ENCODE results near the gene SYNE1. TPM values are rescaled to one million over a fixed set of nuclear protein-coding genes. Genes with fewer than 3 reads are reported as not detected.

Gene SYNE1
- total RNA-seq, 2 experiments from 2014 or later, result 74.6 to 140 TPM

- DNase-seq (ENCODE audit: low spot score), result no peak
- ChIA-PET POLR2A (interaction anchor here (0.9 to 1.5 kb wide), 2 partner anchors 22 to 274 kb away, joined by 3 to 6 read pairs; no protein-coding TSS in a partner anchor), CTCF (ENCODE audit: unreplicated experiment) (no interaction called here)
- Histone ChIP-seq H3K27ac (ENCODE audit: low read depth, low read length, poor library complexity, severe bottlenecking) (no peak overlapping the region), H3K4me1 (ENCODE audit: insufficient read depth, low read length, poor library complexity, severe bottlenecking) (no peaks in the 10 kb centered on the region), H3K4me2 (ENCODE audit: low read length) (peak overlapping the region; percentile 11; the same call in 1 of the 2 replicates), H3K79me2 (ENCODE audit: insufficient read depth, low read depth, low read length) (no peaks in the 10 kb centered on the region), H3K36me3 (ENCODE audit: insufficient read depth, low read length) (no peaks in the 10 kb centered on the region), H3K9me3 (ENCODE audit: low read length) (no peaks in the 10 kb centered on the region), H3K9me2 (ENCODE audit: insufficient read depth, low read length) (no peaks in the 10 kb centered on the region), H3K4me3 (ENCODE audit: low read depth, low read length, poor library complexity, severe bottlenecking) (no peak overlapping the region), H2AFZ (ENCODE audit: low read length) (no peak overlapping the region), H4K20me1 (ENCODE audit: insufficient read depth, low read length) (no peaks in the 10 kb centered on the region)
- BruUV-seq (replicated peaks), result no TSS peak
- intact Hi-C loops (cut with micrococcal nuclease; ENCODE audit: unreplicated experiment), result no loop called here
- TF ChIP-seq CTCF (conservative IDR thresholded peaks at IDR 0.05; ENCODE audit: low read length) (no peak), EZH2phosphoT487 (IDR thresholded peaks at IDR 0.05; ENCODE audit: borderline replicate concordance, low read depth, low read length) (no peak)
Measured at GRCh38 chr6:152462716-152463115, 174.4 kb downstream of the SYNE1 start.

GRCh38 chr6:152461556-152461955, 175.6 kb downstream of the SYNE1 start:
- no peaks in the 10 kb centered on the region for H3K4me1 ChIP-seq (ENCODE audit: insufficient read depth, low read length, poor library complexity, severe bottlenecking)
- H3K4me3 ChIP-seq (ENCODE audit: low read depth, low read length, poor library complexity, severe bottlenecking), result no peak overlapping the region
- H3K27ac ChIP-seq (ENCODE audit: low read depth, low read length, poor library complexity, severe bottlenecking), result no peak overlapping the region
- H3K4me2 ChIP-seq (ENCODE audit: low read length), result no peak overlapping the region
- no peak for DNase-seq (ENCODE audit: low spot score)
- POLR2A ChIA-PET, result interaction anchor here (0.9 to 1.2 kb wide), 2 partner anchors 8 to 9 kb away, joined by 3 to 5 read pairs; no protein-coding TSS in a partner anchor
- H3K9me3 ChIP-seq (ENCODE audit: low read length), result no peaks in the 10 kb centered on the region
- BruUV-seq (replicated peaks), result no TSS peak
- no peaks in the 10 kb centered on the region for H3K36me3 ChIP-seq (ENCODE audit: insufficient read depth, low read length)
- CTCF ChIA-PET (ENCODE audit: unreplicated experiment), result no interaction called here
- TF ChIP-seq EZH2phosphoT487 (IDR thresholded peaks at IDR 0.05; ENCODE audit: borderline replicate concordance, low read depth, low read length) (no peak), CTCF (conservative IDR thresholded peaks at IDR 0.05; ENCODE audit: low read length) (no peak)
- no peaks in the 10 kb centered on the region for H3K9me2 ChIP-seq (ENCODE audit: insufficient read depth, low read length)
- no peak overlapping the region for H2AFZ ChIP-seq (ENCODE audit: low read length)
- intact Hi-C loops (cut with micrococcal nuclease; ENCODE audit: unreplicated experiment), result no loop called here
- no peaks in the 10 kb centered on the region for H3K79me2 ChIP-seq (ENCODE audit: insufficient read depth, low read depth, low read length)
- no peaks in the 10 kb centered on the region for H4K20me1 ChIP-seq (ENCODE audit: insufficient read depth, low read length)

- Histone ChIP-seq H2AFZ (ENCODE audit: low read length) (no peak overlapping the region), H3K4me1 (ENCODE audit: insufficient read depth, low read length, poor library complexity, severe bottlenecking) (no peaks in the 10 kb centered on the region), H3K27ac (ENCODE audit: low read depth, low read length, poor library complexity, severe bottlenecking) (no peak overlapping the region), H3K9me3 (ENCODE audit: low read length) (no peaks in the 10 kb centered on the region), H3K9me2 (ENCODE audit: insufficient read depth, low read length) (no peaks in the 10 kb centered on the region), H3K79me2 (ENCODE audit: insufficient read depth, low read depth, low read length) (no peaks in the 10 kb centered on the region), H3K4me3 (ENCODE audit: low read depth, low read length, poor library complexity, severe bottlenecking) (no peak overlapping the region), H3K36me3 (ENCODE audit: insufficient read depth, low read length) (no peaks in the 10 kb centered on the region), H4K20me1 (ENCODE audit: insufficient read depth, low read length) (no peaks in the 10 kb centered on the region), H3K4me2 (ENCODE audit: low read length) (no peak overlapping the region)
- intact Hi-C loops (cut with micrococcal nuclease; ENCODE audit: unreplicated experiment), result no loop called here
- TF ChIP-seq CTCF (conservative IDR thresholded peaks at IDR 0.05; ENCODE audit: low read length), result no peak
- TF ChIP-seq EZH2phosphoT487 (IDR thresholded peaks at IDR 0.05; ENCODE audit: borderline replicate concordance, low read depth, low read length), result no peak
- BruUV-seq (replicated peaks), result no TSS peak
- ChIA-PET POLR2A (no interaction called here), CTCF (ENCODE audit: unreplicated experiment) (no interaction called here)
- DNase-seq (ENCODE audit: low spot score), result no peak
Measured at GRCh38 chr6:152458648-152459644, 178.2 kb downstream of the SYNE1 start.

Measured in OCI-LY7 (cell line).